22Rv1 (cell line): Measurements from ENCODE around the gene ORMDL3.

Experiments
- H3K27ac ChIP-seq: fragments of 450-650 bp; 2 replicates; pipeline ENCODE4 v1.5.1; 2017
- CTCF ChIP-seq: fragments of 450-650 bp; IDR thresholded peaks from 2 replicates; pipeline ENCODE4 v1.5.1; 2017; ENCODE audit warnings: mild to moderate bottlenecking
- ZFX ChIP-seq: fragments of 450-650 bp; IDR thresholded peaks from 2 replicates; pipeline ENCODE4 v1.6.1; 2017; ENCODE audit warnings: antibody characterized with exemption, borderline replicate concordance

ORMDL3 gene

GRCh38 chr17:39968761-39969160 is 41.4 kb upstream of the ORMDL3 start:
- no peak overlapping the region for H3K27ac ChIP-seq
- TF ChIP-seq ZFX (no peak), CTCF (no peak)

GRCh38 chr17:39966771-39967170 is 39.4 kb upstream of the ORMDL3 start:
- H3K27ac ChIP-seq = no peak overlapping the region
- TF ChIP-seq ZFX = no peak
- no peak for TF ChIP-seq CTCF

- H3K27ac ChIP-seq = no peak overlapping the region
- TF ChIP-seq ZFX (no peak), CTCF (no peak)
These were observed 37.8 kb upstream of the ORMDL3 start for GRCh38 chr17:39965017-39965699.

GRCh38 chr17:39963829-39964228 is 36.4 kb upstream of the ORMDL3 start:
- TF ChIP-seq ZFX (no peak), CTCF (no peak)
- no peak overlapping the region for H3K27ac ChIP-seq

GRCh38 chr17:39962642-39963220 is 35.3 kb upstream of the ORMDL3 start, which contains the start of gene GSDMA:
TSS of gene GSDMA (plus strand) at chr17:39963004. CDS start at chr17:39965688, 2,684 bp downstream.
- no peak for TF ChIP-seq ZFX
- no peak for TF ChIP-seq CTCF
- H3K27ac ChIP-seq = no peak within 1 kb of the TSS

GRCh38 chr17:39960524-39961041 is 33.2 kb upstream of the ORMDL3 start:
- no peak overlapping the region for H3K27ac ChIP-seq
- no peak for TF ChIP-seq ZFX
- no peak for TF ChIP-seq CTCF

GRCh38 chr17:39955726-39956225 is 28.4 kb upstream of the ORMDL3 start:
- H3K27ac ChIP-seq = no peak overlapping the region

More at GRCh38 chr17:39955726-39956225, 28.4 kb upstream of the ORMDL3 start:
- TF ChIP-seq CTCF = no peak
- no peak for TF ChIP-seq ZFX
